GM18520 (cell line): ENCODE measurements around the gene VAMP8.
"Not testable (repeated sequence)": the region's sequence is repeated elsewhere in the genome, so short reads cannot be mapped to it uniquely, and the experiment has no call there.

Experiments used
- ATAC-seq: cut with Tn5 transposase; IDR thresholded peaks from one replicate; pipeline ENCODE4 v1.9.1; 2021; ENCODE audit not compliant: unreplicated experiment

The VAMP8 gene

GRCh38 chr2:85577386-85578242 is at the start of gene VAMP8:
TSS of gene VAMP8 (plus strand) at chr2:85577586. CDS start at chr2:85577647, 61 bp downstream.
- ATAC-seq = peak; percentile 53

- no peak for ATAC-seq
These were observed 49.6 kb upstream of the VAMP8 start for GRCh38 chr2:85527787-85528186.

- ATAC-seq = no peak
These were observed 49.0 kb upstream of the VAMP8 start for GRCh38 chr2:85528355-85528754.

GRCh38 chr2:85529809-85530208 is 47.6 kb upstream of the VAMP8 start:
- no peak for ATAC-seq

- no peak for ATAC-seq
These were observed 45.8 kb upstream of the VAMP8 start for GRCh38 chr2:85531589-85531988.

GRCh38 chr2:85534099-85534498 is 43.3 kb upstream of the VAMP8 start:
- ATAC-seq = no peak

- no peak for ATAC-seq
These were observed 42.5 kb upstream of the VAMP8 start for GRCh38 chr2:85534881-85535280.

GRCh38 chr2:85536479-85536878 is 40.9 kb upstream of the VAMP8 start:
- no peak for ATAC-seq

- no peak for ATAC-seq
These were observed 39.5 kb upstream of the VAMP8 start for GRCh38 chr2:85537600-85538506.

GRCh38 chr2:85538507-85539360 is 38.7 kb upstream of the VAMP8 start, which contains the start of gene MAT2A:
TSS of gene MAT2A (plus strand) at chr2:85539168. CDS start at chr2:85539288, 120 bp downstream.
- ATAC-seq = peak; percentile 44

- peak; percentile 26 for ATAC-seq
These were observed 37.8 kb upstream of the VAMP8 start for GRCh38 chr2:85539361-85540132.

GRCh38 chr2:85540133-85540648 is 37.2 kb upstream of the VAMP8 start:
- ATAC-seq = no peak

- no peak for ATAC-seq
These were observed 36.1 kb upstream of the VAMP8 start for GRCh38 chr2:85541262-85541661.

GRCh38 chr2:85541753-85542457 is 35.5 kb upstream of the VAMP8 start:
- no peak for ATAC-seq

- no peak for ATAC-seq
These were observed 34.6 kb upstream of the VAMP8 start for GRCh38 chr2:85542777-85543176.

GRCh38 chr2:85544254-85544691 is 33.1 kb upstream of the VAMP8 start:
- not testable (repeated sequence) for ATAC-seq

GRCh38 chr2:85544915-85545779 is 32.2 kb upstream of the VAMP8 start:
- ATAC-seq = not testable (repeated sequence)

- no peak for ATAC-seq
These were observed 31.6 kb upstream of the VAMP8 start for GRCh38 chr2:85545780-85546240.
